Osteoblast (primary cell): ENCODE data around the gene BCAS3. TPM values are rescaled to one million over a fixed set of nuclear protein-coding genes. Genes with fewer than 3 reads are reported as not detected.

Experiments
- DNase-seq: peaks from one replicate; pipeline ENCODE4 v3.0.0; 2011; ENCODE audit warnings: low spot score, mixed read lengths; ENCODE audit not compliant: insufficient read length; ENCODE audit errors: missing footprints
- H2AFZ ChIP-seq: 2 replicates; pipeline ENCODE4 v1.6.0; 2011; ENCODE audit warnings: mild to moderate bottlenecking, low read length
- H3K27ac ChIP-seq: 2 replicates; pipeline ENCODE4 v1.5.1; 2011; ENCODE audit warnings: mild to moderate bottlenecking, low read depth, low read length, moderate library complexity
- H3K27me3 ChIP-seq: 2 replicates; pipeline ENCODE4 v1.6.0; 2012; ENCODE audit warnings: mild to moderate bottlenecking, control low read depth, inconsistent platforms, low read length, moderate library complexity; ENCODE audit not compliant: insufficient read depth
- H3K36me3 ChIP-seq: 2 replicates; pipeline ENCODE4 v1.5.1; 2011; ENCODE audit warnings: mild to moderate bottlenecking, low read length, control low read depth, moderate library complexity; ENCODE audit not compliant: insufficient read depth
- H3K4me1 ChIP-seq: 2 replicates; pipeline ENCODE4 v1.5.1; 2011; ENCODE audit warnings: mild to moderate bottlenecking, low read length, control low read depth, moderate library complexity; ENCODE audit not compliant: insufficient read depth
- H3K4me2 ChIP-seq: 2 replicates; pipeline ENCODE4 v1.6.0; 2011; ENCODE audit warnings: mild to moderate bottlenecking, low read length; ENCODE audit not compliant: insufficient read depth
- H3K4me3 ChIP-seq: fragments of 200-600 bp; sonication (generic); 3 replicates; pipeline ENCODE4 v1.5.1; 2012; ENCODE audit warnings: mild to moderate bottlenecking, low read length, inconsistent platforms; ENCODE audit not compliant: insufficient read depth
- H3K79me2 ChIP-seq: 2 replicates; pipeline ENCODE4 v1.6.0; 2012; ENCODE audit warnings: mild to moderate bottlenecking, low read length, control low read depth, inconsistent platforms; ENCODE audit not compliant: insufficient read depth
- H3K9me3 ChIP-seq: 2 replicates; pipeline ENCODE4 v1.5.1; 2011; ENCODE audit warnings: low read depth, low read length, control low read depth
- H4K20me1 ChIP-seq: 2 replicates; pipeline ENCODE4 v1.6.0; 2012; ENCODE audit warnings: mild to moderate bottlenecking, low read length, control low read depth; ENCODE audit not compliant: insufficient read depth
- CTCF ChIP-seq: IDR thresholded peaks from 2 replicates; pipeline ENCODE4 v1.5.1; 2011; ENCODE audit warnings: mild to moderate bottlenecking, low read depth, low read length, moderate library complexity; ENCODE audit errors: extremely low read depth
- total RNA-seq: library from RNA; depleted of rRNA; stranded (reverse); fragments of >200 nt; gene quantifications from 2 replicates; pipeline ENCODE4 v1.2.3, GENCODE V29; 2012

The BCAS3 gene
- total RNA-seq, 1 donor = 31.5 TPM

GRCh38 chr17:61233991-61234750 lies 556.5 kb downstream of the BCAS3 start:
- Histone ChIP-seq H4K20me1 (no peaks in the 10 kb centered on the region), H3K4me1 (peaks cover 36% of the 10 kb centered on the region), H3K4me3 (no peak overlapping the region), H3K79me2 (no peaks in the 10 kb centered on the region), H3K4me2 (no peak overlapping the region), H3K27me3 (no peaks in the 10 kb centered on the region), H3K36me3 (no peaks in the 10 kb centered on the region), H3K9me3 (peaks cover 2% of the 10 kb centered on the region), H2AFZ (no peak overlapping the region), H3K27ac (no peak overlapping the region)
- DNase-seq = no peak
- no peak for TF ChIP-seq CTCF

GRCh38 chr17:61235001-61235826 lies 557.6 kb downstream of the BCAS3 start:
- Histone ChIP-seq H3K79me2 (no peaks in the 10 kb centered on the region), H3K4me3 (no peak overlapping the region), H3K27me3 (no peaks in the 10 kb centered on the region), H3K9me3 (peaks cover 2% of the 10 kb centered on the region), H3K4me1 (peaks cover 36% of the 10 kb centered on the region), H3K4me2 (peak overlapping the region; percentile 2), H3K27ac (peak overlapping the region; percentile 56), H2AFZ (no peak overlapping the region), H3K36me3 (no peaks in the 10 kb centered on the region), H4K20me1 (no peaks in the 10 kb centered on the region)
- DNase-seq = no peak
- TF ChIP-seq CTCF = no peak

GRCh38 chr17:61235827-61236197 lies 558.2 kb downstream of the BCAS3 start:
- Histone ChIP-seq H3K4me2 (peak overlapping the region; percentile 2), H3K79me2 (no peaks in the 10 kb centered on the region), H3K27ac (peak overlapping the region; percentile 56), H3K36me3 (no peaks in the 10 kb centered on the region), H3K9me3 (peaks cover 2% of the 10 kb centered on the region), H3K4me1 (peaks cover 36% of the 10 kb centered on the region), H3K4me3 (no peak overlapping the region), H2AFZ (peak overlapping the region; percentile 51), H3K27me3 (no peaks in the 10 kb centered on the region), H4K20me1 (no peaks in the 10 kb centered on the region)
- TF ChIP-seq CTCF = no peak
- no peak for DNase-seq

GRCh38 chr17:61237275-61237674 lies 559.6 kb downstream of the BCAS3 start:
- H3K79me2 ChIP-seq = no peaks in the 10 kb centered on the region
- no peak overlapping the region for H2AFZ ChIP-seq
- H3K27me3 ChIP-seq = no peaks in the 10 kb centered on the region
- no peak overlapping the region for H3K4me2 ChIP-seq
- no peak for TF ChIP-seq CTCF
- DNase-seq = no peak
- H3K4me1 ChIP-seq = peaks cover 36% of the 10 kb centered on the region
- H4K20me1 ChIP-seq = no peaks in the 10 kb centered on the region
- no peak overlapping the region for H3K4me3 ChIP-seq
- no peaks in the 10 kb centered on the region for H3K36me3 ChIP-seq
- no peak overlapping the region for H3K27ac ChIP-seq
- H3K9me3 ChIP-seq = peaks cover 2% of the 10 kb centered on the region
